GM21825 (cell line): ENCODE measurements around the gene RTL1.

Source experiments
- ATAC-seq: cut with Tn5 transposase; IDR thresholded peaks from one replicate; pipeline ENCODE4 v1.9.1; 2021; ENCODE audit warnings: mild to moderate bottlenecking, moderate library complexity; ENCODE audit not compliant: unreplicated experiment

RTL1 gene

DNA sequence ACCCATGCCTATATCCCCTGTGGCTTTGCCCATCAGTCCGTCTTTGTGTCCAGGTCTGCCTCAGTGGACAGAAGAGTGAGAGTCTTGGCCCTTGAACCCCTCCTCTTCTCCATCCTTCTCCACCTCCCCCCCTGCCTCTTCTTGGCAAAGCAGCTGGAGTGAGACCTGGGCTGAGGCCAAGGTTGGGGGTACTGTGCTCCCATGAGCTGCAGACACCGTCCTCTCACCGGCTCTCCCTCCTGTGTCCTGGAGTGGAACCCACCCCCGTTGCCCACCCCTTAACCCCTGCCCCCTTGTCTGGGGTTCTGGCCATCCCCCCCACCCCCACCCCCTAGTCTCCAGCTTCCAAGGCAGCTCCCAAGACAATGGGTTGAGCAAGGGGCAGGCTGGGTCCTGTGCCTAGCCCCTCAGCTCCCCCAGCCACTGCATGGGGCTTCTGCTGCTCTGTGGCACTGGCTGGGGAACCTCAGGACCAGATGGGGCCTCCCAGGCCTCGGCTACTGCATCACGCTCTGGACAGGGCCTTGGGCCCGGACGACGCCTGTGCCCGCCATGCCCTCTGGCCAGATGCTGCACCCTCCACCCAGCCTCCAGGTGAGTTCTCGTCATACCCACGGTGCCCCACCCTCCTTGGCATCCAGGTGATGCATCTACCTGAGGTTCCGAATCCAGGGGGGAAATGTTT is 35.7 kb downstream of the RTL1 start:
- no peak for ATAC-seq

DNA sequence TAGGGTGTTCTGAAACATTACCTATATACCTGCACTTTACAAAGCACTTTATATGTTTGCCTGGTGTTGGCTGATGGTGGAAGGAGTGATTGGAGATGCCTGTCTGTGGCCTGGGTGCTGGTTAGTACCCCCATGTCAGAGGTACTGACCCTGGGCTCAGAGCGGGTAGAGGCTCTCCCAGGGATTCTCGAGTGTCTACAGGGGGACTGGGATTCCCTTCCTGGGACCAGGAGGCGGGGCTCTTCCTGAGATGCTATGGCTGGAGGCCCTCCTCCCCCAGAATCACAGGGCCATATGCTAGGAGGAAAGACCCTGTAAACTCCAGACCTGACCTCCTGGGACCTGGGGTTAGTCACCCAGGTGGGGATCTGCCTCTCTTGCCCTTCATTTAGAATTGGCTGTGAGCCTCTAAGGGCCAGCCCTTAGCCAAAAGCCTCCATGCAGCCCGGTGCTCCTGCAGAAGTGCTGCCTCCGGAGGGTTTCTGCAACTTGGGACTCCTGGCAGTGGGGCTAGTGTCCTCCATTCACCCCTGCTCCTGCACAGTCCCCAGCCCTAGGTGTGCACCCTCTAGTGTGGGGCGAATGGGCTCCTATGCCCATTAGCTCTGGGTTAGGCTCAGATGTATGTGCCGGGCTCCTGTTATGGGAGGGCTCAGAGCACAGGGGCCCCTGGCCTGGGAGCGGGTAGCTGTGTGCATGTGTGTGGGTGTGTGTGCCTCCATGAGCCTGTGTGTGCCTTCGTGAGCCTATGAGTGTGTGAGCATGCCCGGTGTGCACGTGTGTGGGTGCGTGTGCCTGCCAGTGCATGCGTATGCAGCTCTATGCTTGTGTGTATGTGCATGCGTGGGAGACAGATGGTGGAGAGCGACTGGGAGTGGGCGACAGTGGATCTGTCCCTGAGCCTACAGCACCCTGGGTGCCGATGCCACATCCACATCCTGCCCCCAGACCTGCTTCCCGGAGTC is 36.6 kb downstream of the RTL1 start:
- no peak for ATAC-seq

DNA sequence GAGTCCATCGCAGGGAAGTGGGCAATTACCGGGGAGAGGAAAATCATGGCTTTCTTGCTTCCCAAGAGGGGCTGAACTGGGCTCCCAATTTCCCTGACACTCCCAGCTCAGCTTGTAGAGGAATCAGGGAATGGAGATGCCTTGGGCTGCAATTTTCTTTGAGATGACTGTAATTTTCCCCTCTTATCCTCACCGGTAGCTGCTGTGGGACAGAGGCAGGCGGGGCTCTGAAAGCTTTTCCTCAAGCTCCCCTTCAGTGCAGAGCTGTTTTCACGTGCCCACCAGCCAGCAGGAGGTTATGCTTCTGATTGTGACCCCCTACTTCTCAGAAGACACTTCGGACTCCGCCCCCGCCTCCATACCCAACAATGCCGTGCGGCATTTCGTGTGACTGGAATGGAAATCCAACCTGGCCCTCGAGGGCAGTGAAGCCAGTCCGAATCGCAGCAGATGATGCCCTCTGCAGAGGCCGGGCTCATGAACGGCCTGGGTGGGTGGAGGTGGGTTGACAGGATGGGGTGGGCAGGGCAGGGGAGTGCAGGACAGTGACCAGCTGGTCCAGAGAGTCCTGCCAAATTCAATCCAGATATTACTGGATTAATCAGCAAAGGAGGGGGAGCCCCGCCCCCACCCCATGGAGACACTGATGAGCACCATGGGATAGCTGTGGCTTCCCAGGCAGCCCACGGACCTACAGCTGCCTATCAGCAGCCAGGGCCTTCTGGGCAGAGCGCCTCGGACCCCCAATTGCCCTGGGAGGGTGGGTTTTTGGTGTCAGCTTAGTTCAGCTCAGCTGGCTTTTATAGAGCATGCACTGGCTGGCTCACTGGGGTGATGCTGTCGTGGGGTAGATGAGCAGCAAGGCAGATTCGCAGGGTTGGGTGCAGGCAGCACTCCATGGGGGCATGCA is 37.6 kb downstream of the RTL1 start:
- no peak for ATAC-seq

DNA sequence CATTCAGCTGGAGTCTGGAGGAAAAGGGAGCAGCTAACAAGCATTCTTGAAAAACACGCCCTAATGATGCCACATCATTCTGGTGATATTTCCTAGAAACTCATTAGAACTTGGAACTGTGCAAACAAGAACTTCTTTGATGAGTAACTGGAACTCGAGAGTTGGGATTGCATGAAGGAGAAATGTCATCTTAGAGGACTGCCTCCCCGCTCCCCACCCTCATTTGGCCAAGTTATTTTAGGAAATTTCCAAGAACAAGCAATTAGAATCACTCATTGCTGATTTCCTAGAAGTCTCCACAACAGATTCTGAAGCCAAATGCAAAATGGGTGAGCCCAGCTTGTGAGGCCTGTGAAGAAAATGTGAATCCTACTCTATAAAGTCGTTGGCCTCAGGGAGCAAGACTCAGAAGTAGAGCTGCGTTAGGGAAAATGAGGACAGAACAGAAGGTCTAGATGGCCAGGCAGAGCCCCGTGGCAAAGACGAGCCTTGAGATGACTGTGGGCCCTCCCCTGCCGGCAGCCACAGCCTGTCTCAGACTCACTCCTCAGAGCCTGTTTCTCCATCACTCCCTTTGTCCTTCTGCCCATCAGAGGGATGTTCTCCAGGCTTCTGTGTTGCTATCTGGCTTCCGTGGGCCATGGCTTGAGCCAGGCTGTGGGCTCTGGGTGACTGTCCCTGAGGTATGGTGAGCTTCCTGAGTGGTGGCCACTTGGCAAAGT is 38.4 kb downstream of the RTL1 start:
- ATAC-seq = no peak

DNA sequence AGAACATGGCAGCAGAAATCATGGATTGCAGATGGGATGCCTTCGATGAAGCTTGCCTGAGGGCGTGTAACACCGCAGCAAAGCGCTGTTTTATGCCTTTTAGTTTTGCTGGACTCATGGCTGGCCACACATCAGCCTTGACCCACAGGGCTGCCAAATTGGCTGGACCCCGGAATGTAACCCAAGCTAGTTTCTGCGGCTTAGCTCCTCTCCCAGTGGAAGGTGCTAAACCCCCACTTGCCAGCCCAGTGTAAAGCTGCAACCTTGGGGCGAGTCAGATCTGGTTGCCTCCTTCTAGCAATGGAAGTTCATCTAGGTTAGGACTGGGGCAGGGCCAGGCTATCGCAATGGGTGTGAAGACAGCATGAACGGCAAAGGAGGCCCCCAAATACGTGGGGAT is 39.3 kb downstream of the RTL1 start:
- ATAC-seq = no peak

DNA sequence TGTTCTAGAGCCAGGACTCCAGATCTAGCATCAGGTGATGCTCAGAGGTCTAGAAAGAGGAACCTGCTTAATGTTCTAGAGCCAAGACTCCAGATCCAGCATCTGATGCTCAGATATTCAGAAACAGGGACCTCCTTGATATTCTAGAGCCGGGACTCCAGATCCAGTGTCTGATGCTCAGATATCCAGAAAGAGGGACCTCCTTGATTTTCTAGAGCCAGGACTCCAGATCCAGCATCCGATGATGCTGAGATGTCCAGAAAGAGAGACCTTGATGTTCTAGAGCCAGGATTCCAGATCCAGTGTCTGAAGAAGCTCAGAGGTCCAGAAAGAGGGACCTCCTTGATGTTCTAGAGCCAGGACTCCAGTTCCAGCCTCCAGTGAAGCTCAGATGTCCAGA is 40.7 kb downstream of the RTL1 start:
- no peak for ATAC-seq

DNA sequence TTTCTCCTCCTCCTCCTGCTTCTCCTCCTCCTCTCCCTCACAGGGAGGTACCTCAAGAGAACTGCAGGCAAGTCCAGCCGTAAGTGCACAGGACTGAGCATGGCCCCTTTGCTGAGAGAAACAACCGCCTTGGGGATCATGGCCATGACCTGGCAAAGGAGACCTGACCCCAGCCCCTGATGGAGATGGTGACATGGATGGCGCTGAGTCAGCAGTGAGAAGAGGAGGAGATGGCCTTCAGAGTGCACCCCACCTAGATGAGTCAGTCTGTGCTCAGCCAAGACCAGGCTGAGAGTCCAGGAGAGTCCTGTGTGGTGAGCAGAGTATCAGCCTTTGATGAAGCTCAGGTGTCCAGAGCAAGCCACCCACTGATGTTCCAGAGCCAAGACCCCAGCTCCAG is 41.2 kb downstream of the RTL1 start:
- ATAC-seq = no peak

DNA sequence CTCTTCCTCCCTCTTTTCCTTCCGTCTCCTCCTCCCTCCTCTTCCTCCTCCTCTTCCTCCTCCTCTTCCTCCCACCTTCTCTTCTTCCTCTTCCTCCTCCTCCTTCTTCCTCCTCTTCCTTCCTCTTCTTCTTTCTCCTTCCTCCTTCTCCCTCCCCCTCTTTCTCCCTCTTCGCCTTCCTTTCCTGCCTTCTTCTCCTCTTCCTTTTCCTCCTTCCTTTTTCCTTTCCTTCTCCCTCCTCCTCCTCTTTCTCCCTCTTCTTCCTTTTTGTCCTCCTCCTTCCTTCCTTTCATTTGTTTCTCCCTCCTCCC is 41.6 kb downstream of the RTL1 start:
- no peak for ATAC-seq

DNA sequence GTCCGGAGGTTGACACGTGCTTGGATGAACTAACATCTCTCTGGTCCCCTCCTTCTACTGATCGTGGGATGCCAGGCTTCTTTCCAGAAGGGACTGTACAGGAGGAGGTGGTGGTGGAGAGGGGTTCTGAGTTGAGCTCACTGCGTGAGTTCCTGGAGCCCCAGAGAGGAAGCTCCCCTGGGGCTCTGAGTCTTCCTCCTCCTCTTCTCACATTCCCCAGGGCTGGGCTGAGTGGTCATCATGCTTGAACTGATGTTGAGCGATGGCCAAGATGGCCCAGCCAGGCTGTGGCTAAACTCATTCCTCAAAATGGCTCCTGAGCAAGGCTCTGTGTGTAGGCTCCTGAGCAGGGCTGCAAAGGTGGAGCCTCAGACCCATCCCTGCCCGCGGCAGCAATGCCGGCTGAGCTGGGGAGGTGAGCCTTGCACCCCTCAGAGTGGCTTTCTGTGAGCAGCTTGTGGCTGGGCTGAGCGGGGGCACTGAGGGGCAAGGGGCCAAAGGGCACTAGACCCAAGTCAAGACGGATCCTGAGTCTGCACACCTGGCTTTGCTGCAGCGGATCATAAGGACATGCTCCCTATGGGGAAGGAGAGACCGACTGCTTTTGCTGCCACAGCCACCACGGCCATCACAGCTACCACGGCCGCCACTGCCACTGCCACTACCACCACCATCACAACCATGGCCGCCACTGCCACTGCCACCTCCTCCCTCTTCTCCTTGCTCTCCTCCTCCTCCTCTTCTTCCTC is 42.2 kb downstream of the RTL1 start:
- ATAC-seq = no peak

DNA sequence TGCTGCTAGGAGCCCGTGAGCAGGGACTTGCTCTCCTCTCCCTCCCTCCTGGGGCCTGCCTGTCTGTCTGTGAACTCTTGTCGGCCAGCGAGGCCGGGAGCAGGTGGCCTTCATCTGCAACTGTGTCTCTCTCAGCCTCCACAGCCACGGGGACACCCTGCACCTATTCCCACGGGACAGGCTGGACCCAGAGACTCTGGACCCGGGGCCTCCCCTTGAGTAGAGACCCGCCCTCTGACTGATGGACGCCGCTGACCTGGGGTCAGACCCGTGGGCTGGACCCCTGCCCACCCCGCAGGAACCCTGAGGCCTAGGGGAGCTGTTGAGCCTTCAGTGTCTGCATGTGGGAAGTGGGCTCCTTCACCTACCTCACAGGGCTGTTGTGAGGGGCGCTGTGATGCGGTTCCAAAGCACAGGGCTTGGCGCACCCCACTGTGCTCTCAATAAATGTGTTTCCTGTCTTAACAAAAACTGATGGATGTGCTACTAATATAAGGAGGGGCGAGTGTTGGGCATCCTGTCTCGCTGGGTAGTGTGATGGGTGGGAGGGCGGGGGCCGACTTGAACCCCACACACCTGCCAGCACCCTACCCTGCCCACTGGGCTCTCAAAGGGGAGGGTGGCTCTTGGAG is 42.9 kb downstream of the RTL1 start:
- no peak for ATAC-seq

DNA sequence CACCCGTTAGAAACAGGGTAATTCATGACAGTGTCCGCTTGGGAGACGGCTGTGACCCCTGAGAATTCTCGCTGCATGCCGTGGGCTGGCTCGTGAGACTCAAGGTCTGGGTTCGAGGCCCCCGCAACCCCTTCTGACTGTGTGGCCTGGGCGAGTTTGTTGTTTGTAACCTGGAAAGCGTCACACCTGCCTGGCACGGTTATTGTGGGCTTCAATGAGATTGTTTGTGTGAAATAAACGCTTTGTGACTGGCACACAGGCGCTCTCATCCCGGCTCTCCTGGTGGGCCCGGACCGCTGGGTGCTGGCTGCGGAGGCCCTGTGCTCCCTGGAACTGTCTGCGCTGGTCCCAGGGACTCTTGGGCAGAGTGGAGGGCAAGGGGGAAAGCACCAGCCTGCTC is 43.7 kb downstream of the RTL1 start:
- no peak for ATAC-seq

DNA sequence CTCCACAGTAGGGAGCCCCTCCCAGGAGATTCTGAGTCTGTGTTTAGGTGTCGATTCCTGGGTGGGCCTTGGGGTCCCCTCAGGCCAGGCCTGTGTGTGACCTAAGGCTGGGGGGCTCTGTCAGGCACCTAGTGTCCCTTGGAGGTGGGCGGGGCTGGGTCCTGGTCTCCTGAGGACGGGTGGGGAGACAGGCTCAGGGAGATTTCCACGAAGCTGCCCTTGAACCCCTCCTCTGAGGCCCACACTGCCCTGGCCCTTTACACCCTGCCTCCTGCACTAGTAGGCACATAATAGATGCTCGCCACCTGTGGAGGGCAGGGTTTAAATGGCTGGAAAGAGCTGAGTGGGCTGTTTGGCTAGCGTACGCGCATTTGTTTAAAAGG is 44.7 kb downstream of the RTL1 start:
- ATAC-seq = no peak

DNA sequence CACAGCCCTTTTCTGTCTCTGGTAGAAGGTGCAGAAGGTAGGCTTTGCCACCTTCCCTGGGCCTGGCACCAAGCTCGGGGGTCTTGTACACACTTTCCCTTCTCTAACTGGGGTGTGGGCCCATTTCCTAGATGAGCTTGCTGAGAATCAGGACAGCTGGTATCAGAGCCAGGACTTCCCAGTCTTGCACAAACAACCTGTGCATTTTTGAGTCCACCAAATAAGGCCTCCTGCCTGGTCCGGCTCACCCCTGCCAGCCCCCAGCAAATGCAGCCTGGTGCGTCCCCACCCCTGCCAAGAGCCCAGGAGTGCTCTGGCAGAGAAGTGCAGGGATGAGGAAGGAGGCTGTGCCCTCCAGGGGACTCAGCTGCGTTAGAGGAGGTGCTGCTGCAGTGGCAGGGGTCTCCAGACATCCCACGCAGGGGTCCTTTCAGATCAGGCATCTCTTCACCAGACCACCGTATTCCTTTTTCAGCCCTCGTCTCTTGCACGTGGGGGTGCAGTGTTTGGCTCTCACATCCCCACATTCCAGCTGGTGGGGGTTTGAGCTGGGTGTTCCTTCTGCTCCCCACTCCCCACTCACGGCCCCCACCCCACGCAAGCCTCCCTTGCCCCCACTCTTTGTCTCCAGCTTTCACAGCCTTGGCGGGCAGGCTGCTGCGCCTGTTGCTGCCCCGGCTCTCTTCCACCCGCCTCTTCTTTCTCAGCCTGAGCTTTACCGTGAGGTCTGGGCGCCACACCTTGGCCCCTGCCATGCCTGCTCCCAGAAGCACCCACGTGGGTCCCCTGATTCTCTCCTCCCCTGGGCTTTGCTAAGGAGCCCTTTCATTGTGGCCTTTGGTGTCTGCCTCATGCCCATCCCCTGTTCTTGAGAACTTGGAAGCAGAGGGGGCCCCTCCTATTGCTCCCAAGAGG is 45.3 kb downstream of the RTL1 start:
- ATAC-seq = no peak

DNA sequence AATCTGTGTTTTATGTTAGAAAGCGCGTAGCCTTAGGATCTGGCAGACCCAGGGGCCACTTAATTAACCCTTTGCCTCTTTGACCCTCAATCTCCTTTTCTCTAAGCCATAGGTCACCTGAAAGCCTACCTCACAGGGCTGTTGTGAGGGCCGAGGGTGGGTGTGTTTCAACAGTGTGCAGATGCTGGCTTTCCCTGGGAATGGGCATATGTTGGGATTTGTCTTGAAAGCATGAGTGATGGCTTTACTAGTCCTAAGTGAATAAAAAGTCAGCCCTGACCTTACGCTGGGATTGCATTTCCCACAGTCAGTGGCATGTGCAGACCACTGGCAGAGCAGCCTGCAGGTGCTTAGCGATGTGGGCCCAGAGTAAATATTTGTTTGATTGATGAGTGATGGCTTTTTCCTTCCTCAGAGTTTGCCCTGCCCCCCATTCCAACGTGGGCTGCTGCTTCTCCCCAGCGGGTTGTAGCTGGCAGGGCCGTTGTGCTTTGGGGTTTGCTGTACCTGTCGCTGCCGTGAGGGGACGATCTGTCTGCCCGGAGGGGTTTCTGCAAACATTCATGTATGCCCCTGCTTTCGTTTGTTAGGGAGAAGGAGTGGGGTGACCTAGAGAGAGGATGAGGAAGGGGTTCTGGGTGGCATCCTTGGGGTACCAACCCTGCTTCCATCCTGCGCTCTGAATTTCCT is 46.1 kb downstream of the RTL1 start:
- no peak for ATAC-seq

DNA sequence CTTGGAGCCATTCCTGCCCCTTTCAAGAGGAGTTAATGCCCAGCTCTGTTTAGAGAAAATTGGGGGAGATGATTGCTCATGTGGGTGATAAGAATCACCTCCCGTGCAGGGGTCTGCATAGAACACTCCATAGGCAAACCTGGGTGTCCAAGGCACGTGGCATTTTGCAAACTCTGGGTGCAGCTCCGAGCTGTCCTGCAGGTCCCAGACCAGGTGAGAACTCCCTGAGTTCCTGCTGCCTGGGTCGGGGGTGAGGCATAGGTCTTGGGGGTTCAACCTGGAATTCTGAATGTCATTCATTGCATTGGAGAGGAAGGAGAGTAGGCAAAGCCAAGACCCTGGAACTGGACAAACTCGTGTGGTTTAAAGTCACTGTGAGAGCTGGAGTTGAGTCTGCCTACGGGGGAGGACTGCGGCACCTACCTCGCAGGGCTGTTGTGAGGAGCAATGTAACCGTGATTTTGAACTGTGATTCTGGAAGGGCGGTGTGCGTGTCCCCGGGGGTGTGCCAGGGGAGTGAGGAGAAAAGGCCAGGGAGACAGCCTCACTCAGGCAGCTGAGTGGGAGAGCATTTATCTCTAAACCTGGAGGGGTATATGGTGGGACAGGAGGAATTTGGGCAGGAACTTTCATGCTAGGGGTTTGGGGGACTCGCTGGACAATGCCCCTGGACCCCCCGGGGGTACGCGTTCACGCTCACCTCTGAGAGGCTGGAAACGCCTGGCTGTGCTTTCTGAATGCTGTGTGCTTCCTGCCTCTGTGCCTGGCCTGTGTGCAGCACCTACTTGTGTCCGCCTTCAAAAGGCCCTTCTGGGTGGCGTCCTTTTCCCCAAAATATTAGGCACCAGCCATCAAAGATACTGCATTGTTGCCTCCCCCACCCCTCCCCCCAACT is 47.2 kb downstream of the RTL1 start:
- no peak for ATAC-seq

DNA sequence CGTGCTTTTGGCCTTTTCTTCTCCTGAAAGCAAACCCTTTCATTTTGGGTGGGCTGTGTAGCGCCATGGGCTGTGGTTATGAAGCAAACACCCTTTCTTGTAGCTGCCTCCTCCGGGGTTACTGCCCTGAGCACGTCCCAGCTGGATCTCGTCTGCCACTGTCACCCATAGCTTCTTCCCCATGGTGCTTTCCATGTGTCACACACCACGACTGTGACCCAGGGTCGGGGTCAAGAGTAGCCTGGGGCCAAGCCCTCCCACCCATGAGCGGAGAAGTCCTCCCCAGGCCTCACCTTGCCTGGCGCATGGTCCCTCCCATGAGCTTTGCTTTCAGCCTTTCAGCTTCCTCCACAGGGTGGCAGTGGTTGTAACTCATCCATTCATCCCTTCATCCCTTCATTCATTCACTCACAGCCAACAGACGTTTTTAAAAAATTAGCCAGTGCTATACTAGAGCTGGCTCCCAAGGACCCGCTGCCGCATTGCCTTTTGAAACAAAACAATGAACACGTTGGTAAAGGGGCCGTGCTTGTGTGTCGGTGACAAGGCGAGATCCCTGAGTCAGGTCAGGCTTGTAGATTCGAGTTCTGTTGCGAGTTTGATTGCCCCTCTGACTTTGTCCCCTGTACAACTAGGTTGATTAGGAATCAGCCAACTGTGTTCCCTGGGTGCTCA is 48.1 kb downstream of the RTL1 start:
- no peak for ATAC-seq
